ENCODE data around the gene PHF19. TPM values are rescaled to one million over a fixed set of nuclear protein-coding genes. Genes with fewer than 3 reads are reported as not detected.

Gene PHF19
- total RNA-seq, 1 experiment from 2014 or later = 66.8 TPM

DNA sequence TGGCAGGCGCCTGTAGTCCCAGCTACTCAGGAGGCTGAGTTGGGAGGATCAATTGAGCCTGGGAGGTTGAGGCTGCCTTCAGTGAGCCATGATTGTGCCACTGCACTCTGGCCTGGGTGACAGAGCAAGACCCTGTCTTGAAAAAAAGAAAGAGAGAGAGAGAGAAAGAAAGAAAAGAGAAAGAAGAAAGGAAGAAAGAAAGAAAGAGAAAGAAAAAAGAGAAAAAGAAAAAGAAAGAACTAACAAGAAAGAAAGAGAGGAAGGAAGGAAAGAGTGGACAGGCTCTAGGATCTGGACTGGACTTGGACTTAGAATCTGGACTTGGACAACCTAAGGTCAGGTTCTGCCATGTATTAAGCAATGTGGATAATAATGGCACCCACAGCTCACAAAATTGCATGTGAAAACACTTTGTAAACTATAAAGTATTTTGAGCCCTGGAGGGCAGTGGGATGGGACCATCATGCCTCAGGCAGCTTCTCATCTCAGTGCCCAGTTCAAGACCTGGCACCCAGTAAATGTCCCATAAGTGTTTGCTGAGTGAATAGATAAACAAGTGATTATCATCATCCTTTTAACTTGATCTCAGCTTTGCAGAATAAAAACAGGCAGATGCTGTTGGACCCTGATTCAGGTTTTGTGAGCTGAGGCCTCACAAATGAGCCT, 12.8 kb upstream of the PHF19 start:
- H3K9me3 ChIP-seq (ENCODE audit: control insufficient read depth, low read depth, low read length) = no peaks in the 10 kb centered on the region
- H3K27me3 Mint-ChIP-seq (ENCODE audit: low read depth) = peaks cover 7% of the 10 kb centered on the region
- H3K23ac ChIP-seq (ENCODE audit: insufficient read length, low read depth, low read length) = no peak overlapping the region
- peaks cover 20 to 25% of the 10 kb centered on the region in 2 experiments for H3K4me1 Mint-ChIP-seq
- no peak overlapping the region for H2BK15ac ChIP-seq (ENCODE audit: low read depth, low read length)
- H4K20me1 ChIP-seq (ENCODE audit: control insufficient read depth, insufficient read depth, insufficient read length) = no peaks in the 10 kb centered on the region
- no peak overlapping the region for H3K4me3 Mint-ChIP-seq
- no peaks in the 10 kb centered on the region for H3K23me2 ChIP-seq (ENCODE audit: insufficient read length, low read depth, low read length, poor library complexity, severe bottlenecking)
- no peak overlapping the region for H2AK5ac ChIP-seq (ENCODE audit: insufficient read length, low read length)
- no peak overlapping the region for H3T11ph ChIP-seq (ENCODE audit: low read length)
- H3K79me2 ChIP-seq (ENCODE audit: insufficient read depth, low read length) = no peaks in the 10 kb centered on the region
- H3K4me1 ChIP-seq (ENCODE audit: insufficient read depth, low read length) = no peaks in the 10 kb centered on the region; the same call in 1 of the 2 replicates
- H3K27ac Mint-ChIP-seq = no peak overlapping the region
- no peaks in the 10 kb centered on the region for H3K79me1 ChIP-seq (ENCODE audit: insufficient read depth, low read depth, low read length, poor library complexity, severe bottlenecking)
- H3K56ac ChIP-seq (ENCODE audit: insufficient read length, low read depth, low read length) = no peak overlapping the region
- no peak overlapping the region for H2AFZ ChIP-seq (ENCODE audit: low read length)
- no peak overlapping the region for H3K4me2 ChIP-seq (ENCODE audit: insufficient read depth, insufficient read length, low read length)
- H4K8ac ChIP-seq (replicated peaks; ENCODE audit: insufficient read length, low read depth, low read length) = no peak overlapping the region
- H3K9me3 Mint-ChIP-seq = no peaks in the 10 kb centered on the region
- DNase-seq = no peak
- H2BK20ac ChIP-seq (ENCODE audit: low read depth, low read length, poor library complexity, severe bottlenecking) = no peak overlapping the region
- no peak overlapping the region for H4K5ac ChIP-seq (ENCODE audit: insufficient read length, low read depth, low read length)
- H3K27me3 ChIP-seq (ENCODE audit: insufficient read depth, low read length) = no peaks in the 10 kb centered on the region
- no peak overlapping the region for H2BK120ac ChIP-seq (ENCODE audit: low read depth, low read length, poor library complexity, severe bottlenecking)
- H3K14ac ChIP-seq (ENCODE audit: insufficient read depth, low read length) = no peak overlapping the region
- H2BK5ac ChIP-seq (ENCODE audit: insufficient read length, low read length) = no peak overlapping the region
- no CpG with 5 or more reads among the region's 1 CpG for WGBS (ENCODE audit: extremely low coverage, insufficient read length, low lambda C conversion rate)
- no peak overlapping the region for H3K9ac ChIP-seq (ENCODE audit: extremely low read depth, insufficient read length, low read length)
- no peak overlapping the region for H2BK12ac ChIP-seq (ENCODE audit: insufficient read length, low read depth, low read length)
- no peaks in the 10 kb centered on the region for H3K36me3 Mint-ChIP-seq (ENCODE audit: insufficient read depth in 1 of 3, low read depth in 3 of 3)
- H4K91ac ChIP-seq (ENCODE audit: insufficient read length, low read depth, low read length) = no peak overlapping the region
- H3K27ac ChIP-seq (ENCODE audit: insufficient read length, low read depth, low read length) = no peak overlapping the region
- H3K4ac ChIP-seq (ENCODE audit: low read depth, low read length) = no peak overlapping the region
- TF ChIP-seq, protein P1, sequence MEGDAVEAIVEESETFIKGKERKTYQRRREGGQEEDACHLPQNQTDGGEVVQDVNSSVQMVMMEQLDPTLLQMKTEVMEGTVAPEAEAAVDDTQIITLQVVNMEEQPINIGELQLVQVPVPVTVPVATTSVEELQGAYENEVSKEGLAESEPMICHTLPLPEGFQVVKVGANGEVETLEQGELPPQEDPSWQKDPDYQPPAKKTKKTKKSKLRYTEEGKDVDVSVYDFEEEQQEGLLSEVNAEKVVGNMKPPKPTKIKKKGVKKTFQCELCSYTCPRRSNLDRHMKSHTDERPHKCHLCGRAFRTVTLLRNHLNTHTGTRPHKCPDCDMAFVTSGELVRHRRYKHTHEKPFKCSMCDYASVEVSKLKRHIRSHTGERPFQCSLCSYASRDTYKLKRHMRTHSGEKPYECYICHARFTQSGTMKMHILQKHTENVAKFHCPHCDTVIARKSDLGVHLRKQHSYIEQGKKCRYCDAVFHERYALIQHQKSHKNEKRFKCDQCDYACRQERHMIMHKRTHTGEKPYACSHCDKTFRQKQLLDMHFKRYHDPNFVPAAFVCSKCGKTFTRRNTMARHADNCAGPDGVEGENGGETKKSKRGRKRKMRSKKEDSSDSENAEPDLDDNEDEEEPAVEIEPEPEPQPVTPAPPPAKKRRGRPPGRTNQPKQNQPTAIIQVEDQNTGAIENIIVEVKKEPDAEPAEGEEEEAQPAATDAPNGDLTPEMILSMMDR (conservative IDR thresholded peaks at IDR 0.05) = no peak
- no peak overlapping the region for H3K18ac ChIP-seq (ENCODE audit: insufficient read length, low read depth, low read length)

Measured in H9 (cell line).